Caco-2 (cell line): ENCODE results near the gene PADI2. TPM values are rescaled to one million over a fixed set of nuclear protein-coding genes. Genes with fewer than 3 reads are reported as not detected.

Experiments used
- BruUV-seq: library from RNA; stranded (reverse); fragments of 400-500 nt; replicated peaks from 2 replicates; lab custom pipeline; 2021; lab: Mats Ljungman, UMichigan
- CTCF ChIA-PET: fragments of 300-600 bp; sonication (Branson Sonifier 250); formaldehyde crosslinking; loops from one replicate; lab custom pipeline; 2022; ENCODE audit warnings: antibody characterized with exemption; lab: Charles Lee
- POLR2A ChIA-PET: fragments of 300-600 bp; sonication (Branson Sonifier 250); formaldehyde crosslinking; loops from one replicate; lab custom pipeline; 2022; ENCODE audit warnings: antibody characterized with exemption; lab: Charles Lee
- DNase-seq, 2 experiments: peaks; one replicate each; pipeline versions ENCODE4 v3.0.0 to v3.0.0-alpha.2; 2020 to 2022
- H3K27me3 ChIP-seq: replicated peaks from 2 replicates; pipeline ENCODE4 v1.6.0; 2011; ENCODE audit warnings: low read length; ENCODE audit not compliant: control insufficient read depth, insufficient read depth
- H3K36me3 ChIP-seq: 2 replicates; pipeline ENCODE4 v1.5.1; 2011; ENCODE audit warnings: low read length; ENCODE audit not compliant: control insufficient read depth, insufficient read depth
- H3K4me1 ChIP-seq: fragments of 250-450 bp; sonication (Bioruptor Pico); 2 replicates; pipeline ENCODE4 v1.5.1; 2020; ENCODE audit warnings: mild to moderate bottlenecking
- H3K4me3 ChIP-seq: 2 replicates; pipeline ENCODE4 v1.5.1; 2011; ENCODE audit warnings: low read depth, mild to moderate bottlenecking, control low read depth, low read length
- H3K9me3 ChIP-seq: fragments of 250-450 bp; sonication (Bioruptor Pico); 2 replicates; pipeline ENCODE4 v1.5.1; 2020; ENCODE audit warnings: mild to moderate bottlenecking, moderate library complexity
- H3K27ac Mint-ChIP-seq: one replicate; pipeline ENCODE4 v1.8.0; 2022; ENCODE audit warnings: mixed read lengths; ENCODE audit not compliant: unreplicated experiment
- H3K27me3 Mint-ChIP-seq: one replicate; pipeline ENCODE4 v1.8.0; 2022; ENCODE audit warnings: mixed read lengths; ENCODE audit not compliant: insufficient read depth, unreplicated experiment
- H3K36me3 Mint-ChIP-seq: one replicate; pipeline ENCODE4 v1.8.0; 2022; ENCODE audit warnings: mild to moderate bottlenecking, mixed read lengths; ENCODE audit not compliant: insufficient read depth, unreplicated experiment
- H3K4me1 Mint-ChIP-seq: one replicate; pipeline ENCODE4 v1.8.0; 2022; ENCODE audit warnings: low read depth, mixed read lengths; ENCODE audit not compliant: unreplicated experiment
- H3K4me3 Mint-ChIP-seq: one replicate; pipeline ENCODE4 v1.8.0; 2022; ENCODE audit warnings: mild to moderate bottlenecking, moderate library complexity, mixed read lengths; ENCODE audit not compliant: unreplicated experiment
- H3K9me3 Mint-ChIP-seq: one replicate; pipeline ENCODE4 v1.8.0; 2022; ENCODE audit warnings: mixed read lengths; ENCODE audit not compliant: unreplicated experiment
- CTCF ChIP-seq, 2 experiments: fragments of 200-600 bp in 1 of 2; IDR thresholded peaks; 1 replicate in 1 of 2; 2 replicates in 1 of 2; pipeline versions ENCODE4 v1.5.1 to v1.8.0; 2011 to 2022; ENCODE audit warnings: antibody characterized with exemption in 1 of 2, control low read depth in 1 of 2, inconsistent platforms in 1 of 2, low read depth in 1 of 2, low read length in 1 of 2, mild to moderate bottlenecking in 1 of 2, moderate library complexity in 1 of 2; ENCODE audit not compliant: insufficient read depth in 1 of 2, severe bottlenecking in 1 of 2, unreplicated experiment in 1 of 2
- intact Hi-C: fragments of 100-400 bp; cut with micrococcal nuclease; formaldehyde crosslinking; loops from one replicate; pipeline ENCODE4 v1.10.0; 2022; ENCODE audit not compliant: unreplicated experiment
- total RNA-seq: library from RNA; stranded (reverse); gene quantifications from 2 replicates; pipeline ENCODE4 v1.2.3, GENCODE V29; 2022

PADI2 gene
- total RNA-seq, 1 experiment from 2014 or later = 0.73 TPM

DNA sequence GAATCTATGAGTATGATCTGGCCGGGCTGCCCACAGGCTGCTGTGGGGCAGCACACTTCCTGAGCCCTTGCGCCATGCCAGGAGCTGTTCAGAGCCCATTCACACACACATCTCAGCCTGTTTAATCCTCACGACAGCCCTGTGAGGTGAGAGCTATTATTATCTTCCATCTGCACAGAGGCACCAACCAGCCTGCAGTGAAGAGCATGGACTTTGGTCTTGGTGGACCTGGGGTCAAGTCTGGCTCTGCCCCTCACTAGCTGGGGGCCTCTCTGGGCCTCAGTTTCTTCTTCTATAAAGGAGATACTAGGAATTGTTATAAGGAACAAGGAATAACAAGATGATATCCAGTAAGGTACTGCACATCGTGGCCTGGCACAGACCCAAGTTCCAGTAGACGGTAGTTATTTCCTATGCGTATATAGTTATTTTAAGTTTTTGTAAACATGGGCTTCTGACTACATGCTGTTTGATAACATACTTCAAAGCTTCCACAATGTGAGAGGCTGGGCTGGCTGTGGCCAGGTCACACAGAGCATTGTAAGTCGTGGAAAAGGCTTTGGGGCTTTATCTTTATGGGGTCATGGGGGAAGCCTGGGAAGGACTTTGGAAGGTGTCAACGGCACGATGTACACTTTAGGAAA, 3.4 kb upstream of the PADI2 start:
- DNase-seq = no peak
- intact Hi-C loops = no loop called here
- POLR2A ChIA-PET = no interaction called here

GRCh38 chr1:17121881-17122280, 2.6 kb upstream of the PADI2 start:
- H3K4me3 Mint-ChIP-seq = no peak overlapping the region
- no peaks in the 10 kb centered on the region for H3K9me3 Mint-ChIP-seq
- no peaks in the 10 kb centered on the region for H3K36me3 ChIP-seq
- peaks cover 4% of the 10 kb centered on the region for H3K27me3 Mint-ChIP-seq
- H3K4me1 Mint-ChIP-seq = peaks cover 6% of the 10 kb centered on the region
- intact Hi-C loops = no loop called here
- DNase-seq = no peak
- no peak overlapping the region for H3K4me3 ChIP-seq
- TF ChIP-seq CTCF (IDR thresholded peaks at IDR 0.05; ENCODE audit: insufficient read depth in 1 of 2, low read depth in 1 of 2, low read length in 1 of 2, severe bottlenecking in 1 of 2, unreplicated experiment in 1 of 2) = no peak
- peaks cover 11% of the 10 kb centered on the region for H3K4me1 ChIP-seq
- ChIA-PET CTCF (interaction anchor here (0.6 kb wide), 1 partner anchor 104 kb away, joined by 4 read pairs; no protein-coding TSS in a partner anchor), POLR2A (no interaction called here)
- no TSS peak for BruUV-seq
- H3K27ac Mint-ChIP-seq = no peak overlapping the region
- no peaks in the 10 kb centered on the region for H3K36me3 Mint-ChIP-seq
- no peaks in the 10 kb centered on the region for H3K27me3 ChIP-seq
- H3K9me3 ChIP-seq = no peaks in the 10 kb centered on the region

More for the DNA sequence above, 3.4 kb upstream of the PADI2 start:
- no peaks in the 10 kb centered on the region for H3K36me3 Mint-ChIP-seq
- peaks cover 6% of the 10 kb centered on the region for H3K4me1 Mint-ChIP-seq
- Histone ChIP-seq H3K4me1 (peaks cover 11% of the 10 kb centered on the region), H3K4me3 (no peak overlapping the region), H3K9me3 (no peaks in the 10 kb centered on the region), H3K27me3 (no peaks in the 10 kb centered on the region), H3K36me3 (no peaks in the 10 kb centered on the region)
- H3K27ac Mint-ChIP-seq = peak overlapping the region; percentile 54
- H3K9me3 Mint-ChIP-seq = no peaks in the 10 kb centered on the region
- H3K4me3 Mint-ChIP-seq = no peak overlapping the region
- BruUV-seq = no TSS peak
- peaks cover 4% of the 10 kb centered on the region for H3K27me3 Mint-ChIP-seq
- no peak for TF ChIP-seq CTCF (IDR thresholded peaks at IDR 0.05; ENCODE audit: insufficient read depth in 1 of 2, low read depth in 1 of 2, low read length in 1 of 2, severe bottlenecking in 1 of 2, unreplicated experiment in 1 of 2)
- CTCF ChIA-PET = interaction anchor here (0.6 kb wide), 1 partner anchor 103 kb away, joined by 4 read pairs; no protein-coding TSS in a partner anchor

DNA sequence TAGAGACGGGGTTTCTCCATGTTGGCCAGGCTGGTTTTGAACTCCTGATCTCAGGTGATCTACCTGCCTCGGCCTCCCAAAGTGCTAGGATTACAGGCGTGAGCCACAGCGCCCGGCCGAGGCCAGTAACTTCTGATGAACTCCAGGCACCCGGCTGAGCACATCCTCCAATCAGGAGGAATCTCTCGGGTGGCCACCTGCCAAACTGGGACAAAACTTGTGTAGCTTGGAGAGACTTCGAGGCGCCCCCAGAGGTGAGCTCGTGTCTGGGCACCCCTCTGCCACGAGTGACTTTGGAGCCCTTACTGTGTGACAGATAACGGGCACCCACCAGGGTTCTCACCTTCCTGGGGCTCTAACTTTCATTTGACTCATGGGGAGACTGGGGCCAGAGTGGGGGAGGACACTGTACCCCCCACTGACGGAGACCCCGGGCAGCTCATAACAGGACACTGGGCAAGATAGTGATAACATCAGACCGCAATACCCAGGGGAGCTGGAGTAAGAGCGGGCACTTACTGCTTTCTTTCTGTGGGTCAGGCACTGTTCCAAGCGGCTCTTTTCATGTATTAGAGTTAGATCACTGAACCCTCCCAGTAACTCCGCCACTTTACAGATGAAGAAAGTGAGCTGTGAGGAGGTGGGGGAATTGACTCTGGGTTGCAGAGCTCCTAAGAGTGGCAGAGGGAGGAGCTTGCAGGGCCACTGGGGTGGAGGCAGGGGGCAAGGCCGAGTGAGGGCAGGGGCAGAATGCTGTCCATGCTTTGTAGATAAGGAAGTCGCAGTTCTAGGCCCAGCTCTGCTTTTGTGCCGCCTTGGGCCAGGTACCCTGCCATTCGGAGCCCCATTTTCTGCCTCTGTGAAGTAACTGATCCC, 1.9 kb upstream of the PADI2 start:
- H3K27me3 Mint-ChIP-seq = peaks cover 4% of the 10 kb centered on the region
- intact Hi-C loops = no loop called here
- DNase-seq = no peak

More for the DNA sequence above, 1.9 kb upstream of the PADI2 start:
- Histone ChIP-seq H3K4me3 (no peak overlapping the region), H3K9me3 (no peaks in the 10 kb centered on the region), H3K27me3 (no peaks in the 10 kb centered on the region), H3K36me3 (no peaks in the 10 kb centered on the region), H3K4me1 (peaks cover 11% of the 10 kb centered on the region)
- no peak for TF ChIP-seq CTCF (IDR thresholded peaks at IDR 0.05; ENCODE audit: insufficient read depth in 1 of 2, low read depth in 1 of 2, low read length in 1 of 2, severe bottlenecking in 1 of 2, unreplicated experiment in 1 of 2)
- POLR2A ChIA-PET = no interaction called here
- CTCF ChIA-PET = no interaction called here
- Mint-ChIP-seq H3K4me3 (no peak overlapping the region), H3K27ac (no peak overlapping the region), H3K9me3 (no peaks in the 10 kb centered on the region), H3K4me1 (peaks cover 6% of the 10 kb centered on the region), H3K36me3 (no peaks in the 10 kb centered on the region)
- no TSS peak for BruUV-seq
